Endothelial cell of umbilical vein (primary cell): ENCODE data around the gene RYR3. TPM values are rescaled to one million over a fixed set of nuclear protein-coding genes. Genes with fewer than 3 reads are reported as not detected.

Source experiments
- BruUV-seq: library from RNA; stranded (reverse); fragments of 400-500 nt; replicated peaks from 2 replicates; lab custom pipeline; 2021; lab: Mats Ljungman, UMichigan
- CTCF ChIA-PET: fragments of 300-600, 350-600 bp; sonication (Branson Sonifier 250); formaldehyde crosslinking; loops from one replicate; lab custom pipeline; 2021; ENCODE audit warnings: antibody characterized with exemption, inconsistent platforms; lab: Charles Lee
- POLR2A ChIA-PET: fragments of 300-600, 350-600 bp; sonication (Branson Sonifier 250); formaldehyde crosslinking; loops from one replicate; lab custom pipeline; 2021; ENCODE audit warnings: antibody characterized with exemption, inconsistent platforms; lab: Charles Lee
- DNase-seq: peaks from one replicate; pipeline ENCODE4 v3.0.0-alpha.2; 2011; ENCODE audit warnings: low read depth, low spot score
- FAIRE-seq: peaks from 2 replicates; lab custom pipeline; 2011; peaks lifted over from hg19 to GRCh38; lab: Jason Lieb, UNC
- H2AFZ ChIP-seq: 2 replicates; pipeline ENCODE4 v1.6.0; 2012; ENCODE audit warnings: low read depth, low read length, control low read depth, inconsistent platforms
- H3K27ac ChIP-seq: 2 replicates; pipeline ENCODE4 v1.5.1; 2011; ENCODE audit warnings: low read depth, mild to moderate bottlenecking, control low read depth, low read length, moderate library complexity; ENCODE audit not compliant: insufficient read depth
- H3K27me3 ChIP-seq, 2 experiments: 2 replicates each; pipeline versions ENCODE4 v1.6.0 to v1.6.1; 2011; ENCODE audit warnings: low read length in 2 of 2, mixed read lengths in 1 of 2; ENCODE audit not compliant: control insufficient read depth in 2 of 2, insufficient read depth in 2 of 2
- H3K36me3 ChIP-seq, 2 experiments: 2 replicates in 1 of 2; 3 replicates in 1 of 2; pipeline ENCODE4 v1.5.1; 2011; ENCODE audit warnings: low read length in 2 of 2, mild to moderate bottlenecking in 1 of 2, moderate library complexity in 1 of 2; ENCODE audit not compliant: control insufficient read depth in 2 of 2, insufficient read depth in 2 of 2; ENCODE audit errors: extremely low read depth in 1 of 2
- H3K4me1 ChIP-seq: 3 replicates; pipeline ENCODE4 v1.5.1; 2011; ENCODE audit warnings: mild to moderate bottlenecking, low read length; ENCODE audit not compliant: control insufficient read depth, insufficient read depth; ENCODE audit errors: extremely low read depth
- H3K4me2 ChIP-seq: 2 replicates; pipeline ENCODE4 v1.6.1; 2011; ENCODE audit warnings: low read length, control low read depth, mixed read lengths; ENCODE audit not compliant: insufficient read depth
- H3K4me3 ChIP-seq, 3 experiments: fragments of 200-600 bp in 1 of 3; sonication (generic), shearing (Covaris generic) in 1 of 3; replicated peaks in 1 of 3; 2 replicates each; pipeline ENCODE4 v1.5.1; 2011 to 2016; ENCODE audit warnings: control low read depth in 3 of 3, low read length in 3 of 3, mild to moderate bottlenecking in 2 of 3, inconsistent platforms in 1 of 3, low read depth in 1 of 3, moderate library complexity in 1 of 3; ENCODE audit not compliant: insufficient read depth in 1 of 3
- H3K79me2 ChIP-seq: 2 replicates; pipeline ENCODE4 v1.6.0; 2012; ENCODE audit warnings: low read length, inconsistent platforms; ENCODE audit not compliant: control insufficient read depth, insufficient read depth
- H3K9ac ChIP-seq: replicated peaks from 2 replicates; pipeline ENCODE3; 2011; ENCODE audit warnings: low read length, control low read depth; ENCODE audit not compliant: insufficient read depth; ENCODE audit errors: extremely low read depth
- H3K9me1 ChIP-seq: replicated peaks from 3 replicates; pipeline ENCODE4 v1.6.0; 2011; ENCODE audit warnings: mild to moderate bottlenecking, low read length; ENCODE audit not compliant: control insufficient read depth, insufficient read depth; ENCODE audit errors: extremely low read depth
- H3K9me3 ChIP-seq: replicated peaks from 2 replicates; pipeline ENCODE4 v1.5.1; 2012; ENCODE audit warnings: low read length, inconsistent platforms; ENCODE audit not compliant: control insufficient read depth, insufficient read depth
- H4K20me1 ChIP-seq: replicated peaks from 2 replicates; pipeline ENCODE3; 2011; ENCODE audit warnings: mild to moderate bottlenecking, low read length; ENCODE audit not compliant: control insufficient read depth, insufficient read depth; ENCODE audit errors: extremely low read depth
- CTCF ChIP-seq, 2 donors: IDR thresholded peaks; 1 replicate in 1 of 2; 2 replicates in 1 of 2; pipeline ENCODE4 v1.5.1; 2011; ENCODE audit warnings: low read length in 2 of 2, mild to moderate bottlenecking in 2 of 2, moderate library complexity in 2 of 2, control low read depth in 1 of 2, inconsistent platforms in 1 of 2, low read depth in 1 of 2; ENCODE audit not compliant: insufficient read depth in 1 of 2; ENCODE audit errors: extremely low read depth in 1 of 2
- EZH2 ChIP-seq: IDR thresholded peaks from 2 replicates; pipeline ENCODE4 v1.6.1; 2012; ENCODE audit warnings: borderline replicate concordance, low read depth, mild to moderate bottlenecking, moderate library complexity, low read length, inconsistent platforms; ENCODE audit not compliant: severe bottlenecking
- FOS ChIP-seq: IDR thresholded peaks from 2 replicates; pipeline ENCODE4 v1.6.1; 2011; ENCODE audit warnings: mild to moderate bottlenecking, low read length, moderate library complexity, borderline replicate concordance; ENCODE audit not compliant: insufficient read depth
- GATA2 ChIP-seq: IDR thresholded peaks from 2 replicates; pipeline ENCODE4 v1.7.0; 2011; ENCODE audit warnings: low read depth, mild to moderate bottlenecking, moderate library complexity, mixed read lengths, low read length; ENCODE audit not compliant: insufficient read length, insufficient read depth
- JUN ChIP-seq: IDR thresholded peaks from 2 replicates; pipeline ENCODE4 v1.6.1; 2011; ENCODE audit warnings: borderline replicate concordance, low read depth; ENCODE audit not compliant: insufficient read length, insufficient read depth
- MAX ChIP-seq: IDR thresholded peaks from 2 replicates; pipeline ENCODE4 v1.6.1; 2011; ENCODE audit not compliant: insufficient read depth, insufficient read length
- MYC ChIP-seq: IDR thresholded peaks from one replicate; pipeline ENCODE4 v1.6.1; 2011; ENCODE audit warnings: mild to moderate bottlenecking, low read depth, low read length
- POLR2A ChIP-seq: IDR thresholded peaks from 2 replicates; pipeline ENCODE4 v1.6.1; 2012; ENCODE audit warnings: low read depth, mild to moderate bottlenecking, control low read depth, low read length
- POLR2AphosphoS5 ChIP-seq: IDR thresholded peaks from 2 replicates; pipeline ENCODE4 v1.6.1; 2012; ENCODE audit warnings: low read depth, mild to moderate bottlenecking, control low read depth, low read length, moderate library complexity; ENCODE audit not compliant: insufficient read depth
- dilution Hi-C: fragments of 300-500 bp; cut with MboI; formaldehyde crosslinking; loops from one replicate; pipeline ENCODE4 v1.15.0; 2019; ENCODE audit warnings: low sequenced_read_pairs; ENCODE audit not compliant: extremely low pct_ligation_motif_present
- intact Hi-C: fragments of 100-400 bp; cut with micrococcal nuclease; formaldehyde crosslinking; loops from one replicate; pipeline ENCODE4 v1.10.0; 2022
- polyA plus RNA-seq, 4 experiments: library from polyadenylated mRNA; depleted of rRNA in 3 of 4; stranded (reverse) in 3 of 4; unstranded in 1 of 4; fragments of >200 nt; gene quantifications; 2 replicates each; pipeline versions ENCODE4 v1.2.1 to v1.2.3, GENCODE V29; 2011 to 2012; ENCODE audit warnings: missing spikeins in 1 of 4
- total RNA-seq: library from RNA; stranded (reverse); gene quantifications from 2 replicates; pipeline ENCODE4 v1.2.3, GENCODE V29; 2021

The RYR3 gene
- total and polyA plus RNA-seq, 2 donors (not counting 3 experiments of a cell fraction or from before 2014, with no cell fraction given) = not detected

DNA sequence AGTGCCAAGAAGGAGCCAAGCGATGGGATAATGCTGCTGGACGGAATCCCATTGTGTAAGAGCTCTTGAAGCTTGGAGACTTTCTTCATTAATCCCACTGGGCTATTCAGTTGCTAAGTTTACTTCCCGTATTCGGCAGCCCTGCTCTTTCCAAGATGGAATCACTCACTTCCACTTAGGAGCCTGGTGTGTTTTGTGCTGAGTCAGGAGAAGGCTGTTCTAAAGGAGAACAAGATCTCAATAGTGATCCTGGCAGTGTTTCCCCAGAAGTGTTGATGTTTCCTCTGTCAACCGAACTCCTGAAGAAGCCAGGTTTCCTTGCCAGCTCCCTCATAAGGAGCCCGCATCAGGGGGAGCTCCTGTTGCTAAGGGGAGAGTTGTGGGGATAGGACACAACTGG lies 387.4 kb downstream of the RYR3 start:
- Histone ChIP-seq H3K27me3 (peaks cover 0 to 3% of the 10 kb centered on the region in 2 experiments), H3K9me1 (no peaks in the 10 kb centered on the region), H2AFZ (no peak overlapping the region), H3K4me2 (no peak overlapping the region), H3K4me1 (no peaks in the 10 kb centered on the region), H3K9me3 (no peaks in the 10 kb centered on the region), H4K20me1 (no peaks in the 10 kb centered on the region), H3K79me2 (no peaks in the 10 kb centered on the region), H3K9ac (no peak overlapping the region), H3K4me3 (no peak overlapping the region), H3K36me3 (no peaks in the 10 kb centered on the region), H3K27ac (no peak overlapping the region)
- TF ChIP-seq MAX = no peak
- no peak for TF ChIP-seq FOS
- TF ChIP-seq CTCF (IDR thresholded peaks at IDR 0.05; ENCODE audit: extremely low read depth in 1 of 2, insufficient read depth in 1 of 2, low read depth in 1 of 2, low read length in 2 of 2) = no peak
- TF ChIP-seq POLR2AphosphoS5 = no peak
- no peak for TF ChIP-seq EZH2
- TF ChIP-seq POLR2A = no peak
- no peak for TF ChIP-seq JUN
- no peak for TF ChIP-seq GATA2
- no peak for TF ChIP-seq MYC
- no TSS peak for BruUV-seq
- intact Hi-C loops = no loop called here
- DNase-seq = no peak
- no peak for FAIRE-seq
- POLR2A ChIA-PET = no interaction called here
- CTCF ChIA-PET = interaction anchor here (1.3 to 1.7 kb wide), 3 partner anchors 31 to 406 kb away, joined by 3 to 9 read pairs (median 4); no protein-coding TSS in a partner anchor
- dilution Hi-C loops = no loop called here
